Midbrain (tissue), 1 donor: ENCODE data around the gene KLF15.
"Not testable (repeated sequence)": the region's sequence is repeated elsewhere in the genome, so short reads cannot be mapped to it uniquely, and the experiment has no call there.

Experiments
- DNase-seq: peaks from one replicate; lab custom pipeline; 2025; lab: John Stamatoyannopoulos, UW

KLF15 gene

DNA sequence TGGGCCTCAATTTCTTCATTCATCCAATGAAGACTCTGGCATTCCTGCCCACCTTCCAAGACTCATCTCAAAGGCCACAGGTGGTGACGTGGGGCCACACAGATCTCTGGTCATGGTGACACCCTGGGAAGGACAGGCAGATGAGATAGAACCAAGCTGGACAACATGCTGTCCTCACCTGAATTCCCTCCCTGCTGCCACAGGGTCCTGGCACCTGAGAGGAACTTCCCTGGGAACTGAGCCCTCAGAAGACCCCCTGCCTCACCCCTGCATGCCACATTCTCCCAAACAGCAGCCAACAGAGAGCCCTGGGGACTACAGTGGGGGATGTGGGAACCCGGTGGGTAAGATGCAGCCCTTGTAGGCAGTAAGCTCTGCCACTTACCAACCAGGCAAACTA, 10.7 kb downstream of the KLF15 start:
- DNase-seq, result no peak

GRCh38 chr3:126345641-126346460, 11.4 kb downstream of the KLF15 start:
- DNase-seq, result no peak

DNA sequence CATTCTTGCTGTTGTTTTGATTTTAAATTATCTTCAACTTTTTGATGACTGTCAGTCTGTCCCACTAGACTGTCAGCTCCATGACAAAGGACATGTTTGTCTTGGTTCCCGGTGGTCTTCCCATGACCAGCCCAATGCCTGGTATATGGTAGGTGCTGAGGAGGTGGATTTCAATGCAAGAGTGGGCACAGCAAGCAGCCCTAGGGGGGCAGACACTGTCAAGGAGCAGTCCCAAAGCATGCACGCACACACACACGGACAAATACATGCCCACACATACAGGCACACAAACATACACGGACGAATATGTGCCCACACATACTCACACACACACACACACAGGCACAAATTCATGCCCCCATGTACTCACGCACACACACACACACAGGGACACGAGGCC, 12.0 kb downstream of the KLF15 start:
- DNase-seq, result no peak

DNA sequence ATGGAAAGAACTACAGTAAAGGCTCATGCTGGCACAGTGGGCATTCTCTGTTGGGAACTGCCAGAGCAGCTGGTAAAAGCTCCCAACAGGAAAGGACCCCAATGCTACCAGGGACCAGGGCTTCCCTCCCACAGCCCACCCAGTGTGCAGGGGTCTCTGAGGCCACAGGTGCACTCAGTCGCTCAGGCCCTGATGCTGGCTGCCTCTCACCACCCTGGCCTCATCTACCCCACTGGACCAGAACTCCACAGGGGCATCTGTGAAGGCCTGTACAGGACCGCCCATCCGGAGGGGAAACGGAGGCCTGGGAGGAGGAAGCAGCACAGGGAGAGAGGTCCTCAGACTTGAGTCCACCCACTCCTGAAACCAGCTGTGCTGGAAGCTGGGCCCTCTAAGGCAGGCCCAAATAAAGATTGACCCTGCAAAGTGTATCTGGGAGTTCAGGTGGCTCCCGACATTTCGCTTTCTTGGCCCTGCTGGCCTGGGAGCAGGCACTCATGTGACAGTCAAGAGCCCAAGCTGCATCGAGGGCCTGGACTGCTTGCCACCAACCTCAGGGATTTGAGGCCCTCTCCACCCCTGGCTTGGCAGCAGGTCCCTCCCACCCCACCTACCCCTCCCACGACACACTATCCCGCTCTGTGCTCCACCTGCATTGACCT, 12.7 kb downstream of the KLF15 start:
- no peak for DNase-seq

GRCh38 chr3:126343649-126344035, 13.6 kb downstream of the KLF15 start:
- no peak for DNase-seq

- DNase-seq, result no peak
Observed at GRCh38 chr3:126342991-126343648, 14.1 kb downstream of the KLF15 start.

DNA sequence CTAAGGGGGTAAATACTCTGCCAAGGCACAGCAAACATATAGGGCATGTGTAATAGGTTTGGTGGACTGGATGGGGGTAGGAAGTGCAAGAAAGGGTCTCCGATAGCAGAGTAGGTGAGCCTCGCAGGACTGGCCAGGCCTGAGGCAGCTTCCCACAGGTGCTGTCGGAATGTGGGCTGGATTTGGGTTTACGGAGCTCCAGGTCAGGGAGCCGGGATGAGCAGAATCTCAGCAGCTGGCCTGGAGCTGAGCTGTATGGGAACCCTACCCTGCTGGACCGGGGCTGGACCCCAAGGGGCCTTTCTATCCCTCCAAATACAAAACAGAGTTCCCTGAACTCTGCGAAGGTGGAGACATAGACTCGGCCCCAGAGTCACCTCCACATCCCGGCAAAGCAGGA, 15.0 kb downstream of the KLF15 start:
- DNase-seq, result no peak

- no peak for DNase-seq
Observed at GRCh38 chr3:126341755-126342150, 15.5 kb downstream of the KLF15 start.

GRCh38 chr3:126340943-126341754, 16.1 kb downstream of the KLF15 start:
- no peak for DNase-seq

DNA sequence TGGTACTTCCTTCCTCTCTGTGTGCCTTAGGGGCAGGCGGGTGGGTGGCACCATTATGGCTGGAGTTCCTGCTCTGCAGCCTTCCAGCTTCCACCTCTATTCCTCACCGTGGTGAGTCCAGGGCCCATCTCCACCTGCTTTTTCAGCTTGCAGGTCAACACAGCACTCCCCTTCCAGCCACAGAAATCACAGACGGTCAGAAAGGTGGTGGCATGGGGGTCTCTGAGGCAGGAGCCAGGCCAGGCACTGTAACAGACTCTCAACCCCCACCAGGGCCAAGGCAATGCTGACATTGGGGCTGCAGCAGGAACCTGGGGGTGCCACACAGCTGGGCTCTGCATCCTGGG, 16.6 kb downstream of the KLF15 start:
- no peak for DNase-seq

GRCh38 chr3:126340081-126340511, 17.1 kb downstream of the KLF15 start:
- no peak for DNase-seq

GRCh38 chr3:126339466-126339865, 17.7 kb downstream of the KLF15 start:
- DNase-seq, result no peak

DNA sequence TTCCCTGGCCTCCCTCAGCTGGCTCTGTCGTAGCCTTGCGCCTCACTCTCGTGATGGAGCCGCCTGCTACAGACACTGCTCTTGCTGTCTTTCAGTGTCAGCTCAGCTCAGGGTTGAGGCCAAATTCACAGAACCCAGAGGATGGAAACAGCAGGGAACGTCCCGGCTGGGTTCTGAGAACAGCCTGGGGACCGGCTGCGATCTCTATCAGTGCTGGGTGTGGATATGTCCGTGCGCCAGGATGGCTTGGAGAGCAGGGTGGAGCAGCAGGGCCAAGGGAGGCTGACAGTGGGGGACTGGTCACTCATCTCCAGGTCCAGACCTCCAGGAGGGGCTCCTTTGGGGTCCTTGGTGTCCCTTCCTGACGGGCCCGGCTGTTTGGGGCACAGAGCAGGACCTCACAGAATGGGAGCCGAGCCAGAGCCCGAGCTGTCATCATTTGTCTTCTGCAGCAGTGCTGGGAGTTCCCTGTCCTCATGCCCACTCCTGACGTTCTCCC, 18.4 kb downstream of the KLF15 start:
- DNase-seq, result no peak

- no peak for DNase-seq
Observed at GRCh38 chr3:126337980-126338651, 19.1 kb downstream of the KLF15 start.

GRCh38 chr3:126331812-126332336, 25.3 kb downstream of the KLF15 start:
- DNase-seq, result not testable (repeated sequence)

DNA sequence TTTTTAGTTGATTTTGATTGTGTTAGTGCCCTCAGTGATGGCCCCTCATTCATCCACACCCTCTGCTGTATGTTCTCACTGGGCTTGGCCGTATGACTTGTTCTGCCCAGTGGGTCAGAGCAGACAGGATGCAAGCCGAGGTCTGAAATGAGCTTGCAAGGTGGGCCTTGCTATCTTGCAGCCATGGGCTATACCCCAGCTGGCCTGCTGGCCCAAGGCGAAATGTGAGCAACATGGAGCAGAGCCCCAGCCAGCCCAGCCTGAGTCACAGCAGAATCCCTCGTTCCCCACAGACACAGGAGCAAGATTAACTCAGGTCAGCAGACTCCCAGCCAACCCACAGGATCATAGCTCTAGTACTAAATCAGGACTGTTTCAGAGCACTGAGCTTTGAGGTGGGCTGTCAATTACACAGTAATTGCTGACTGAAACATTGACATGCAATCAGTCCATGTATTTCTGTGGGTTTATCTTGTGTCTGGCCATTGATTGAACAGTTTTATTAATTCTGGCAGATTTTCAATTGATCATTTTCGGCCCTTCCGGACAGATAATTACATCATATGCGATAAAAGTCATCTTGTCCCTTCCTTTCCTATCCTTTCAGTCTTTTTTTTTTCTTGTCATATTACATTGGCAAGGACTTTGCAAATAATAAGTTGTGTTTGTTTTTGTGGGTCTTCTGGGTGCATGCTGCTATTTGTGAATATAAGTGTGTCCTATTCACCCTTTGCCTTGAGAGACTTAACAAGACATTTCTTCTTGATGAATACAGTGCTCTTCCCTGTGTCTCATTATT, 27.1 kb downstream of the KLF15 start:
- no peak for DNase-seq

GRCh38 chr3:126326629-126327028, 30.6 kb downstream of the KLF15 start:
- no peak for DNase-seq

- no peak for DNase-seq
Observed at GRCh38 chr3:126322181-126322967, 34.8 kb downstream of the KLF15 start.

GRCh38 chr3:126321490-126321889, 35.7 kb downstream of the KLF15 start:
- no peak for DNase-seq
